Thoracic aorta (tissue), 2 donors: ENCODE data around the gene ARMCX5. TPM values are rescaled to one million over a fixed set of nuclear protein-coding genes. Genes with fewer than 3 reads are reported as not detected.

Experiments used
- ATAC-seq: fragments of 150-250 bp; one replicate; pipeline ENCODE4 v1.8.0; 2017; ENCODE audit warnings: low read depth; ENCODE audit not compliant: insufficient number of reproducible peaks, low FRiP score
- DNase-seq: peaks from one replicate; pipeline ENCODE4 v3.0.0-alpha.2; 2020; ENCODE audit warnings: low spot score
- H3K27ac ChIP-seq, 2 donors: fragments of 200-600 bp; sonication (generic); 1 replicate in 1 of 2; 2 replicates in 1 of 2; pipeline ENCODE4 v1.5.1; 2016; ENCODE audit warnings: mild to moderate bottlenecking in 2 of 2, moderate library complexity in 2 of 2
- H3K27me3 ChIP-seq: fragments of 200-600 bp; sonication (generic); replicated peaks from 2 replicates; pipeline ENCODE4 v1.6.0; 2016; ENCODE audit warnings: mild to moderate bottlenecking; ENCODE audit not compliant: insufficient read depth
- H3K36me3 ChIP-seq: fragments of 200-600 bp; sonication (generic); one replicate; pipeline ENCODE4 v1.5.1; 2016
- H3K4me1 ChIP-seq, 2 donors: fragments of 200-600 bp; sonication (generic); 1 replicate in 1 of 2; 2 replicates in 1 of 2; pipeline versions ENCODE4 v1.5.1 to v1.6.0; 2016; ENCODE audit warnings: low read depth in 2 of 2, mild to moderate bottlenecking in 1 of 2; ENCODE audit not compliant: control insufficient read depth in 1 of 2
- H3K4me3 ChIP-seq: fragments of 200-600 bp; sonication (generic); 2 replicates; pipeline ENCODE4 v1.5.1; 2016; ENCODE audit warnings: mild to moderate bottlenecking
- H3K9me3 ChIP-seq: fragments of 200-600 bp; sonication (generic); 2 replicates; pipeline ENCODE4 v1.5.1; 2016
- CTCF ChIP-seq: fragments of 200-600 bp; sonication (generic); IDR thresholded peaks from one replicate; pipeline ENCODE4 v1.5.1; 2019; ENCODE audit warnings: antibody characterized with exemption
- total RNA-seq, 2 donors: library from RNA; depleted of rRNA; stranded (reverse); fragments of >200 nt; gene quantifications; one replicate each; pipeline versions ENCODE4 v1.1.0 to v1.2.3, GENCODE V29; 2016

ARMCX5 gene
- total RNA-seq, 2 donors from 2014 or later, result 8.7 to 11.4 TPM

GRCh38 chrX:102627640-102628039 lies 28.3 kb downstream of the ARMCX5 start:
- H3K27ac ChIP-seq, result no peak overlapping the region

GRCh38 chrX:102637561-102637960 lies 38.2 kb downstream of the ARMCX5 start:
- Histone ChIP-seq H3K27me3 (no peaks in the 10 kb centered on the region), H3K36me3 (no peaks in the 10 kb centered on the region), H3K27ac (no peak overlapping the region), H3K4me1 (no peaks in the 10 kb centered on the region), H3K4me3 (no peak overlapping the region), H3K9me3 (no peaks in the 10 kb centered on the region)
- no peak for ATAC-seq
- TF ChIP-seq CTCF, result no peak
- DNase-seq, result no peak

More at GRCh38 chrX:102627640-102628039, 28.3 kb downstream of the ARMCX5 start:
- Histone ChIP-seq H3K27me3 (no peaks in the 10 kb centered on the region), H3K36me3 (no peaks in the 10 kb centered on the region), H3K4me1 (peaks cover 0 to 5% of the 10 kb centered on the region in 2 donors), H3K9me3 (no peaks in the 10 kb centered on the region), H3K4me3 (no peak overlapping the region)
- ATAC-seq, result no peak
- no peak for DNase-seq
- no peak for TF ChIP-seq CTCF

- Histone ChIP-seq H3K4me3 (peak overlapping the region; percentile 84), H3K4me1 (peaks cover 0 to 16% of the 10 kb centered on the region in 2 donors), H3K36me3 (no peaks in the 10 kb centered on the region), H3K9me3 (no peaks in the 10 kb centered on the region), H3K27ac (peak overlapping the region; percentile 68 to 69), H3K27me3 (no peaks in the 10 kb centered on the region)
- DNase-seq, result no peak
- TF ChIP-seq CTCF, result no peak
- no peak for ATAC-seq
These were observed 51.6 kb downstream of the ARMCX5 start for GRCh38 chrX:102650903-102651241.

- TF ChIP-seq CTCF, result no peak
- Histone ChIP-seq H3K27ac (peak within 1 kb of the TSS; percentile 68 to 69), H3K9me3 (no peaks in the 10 kb centered on the region), H3K4me3 (peak within 1 kb of the TSS; percentile 84), H3K27me3 (no peaks in the 10 kb centered on the region), H3K36me3 (no peaks in the 10 kb centered on the region), H3K4me1 (peaks cover 0 to 16% of the 10 kb centered on the region in 2 donors)
- ATAC-seq (no peak), DNase-seq (no peak)
These were observed 52.1 kb downstream of the ARMCX5 start, which contains the start of gene GPRASP1 for GRCh38 chrX:102651242-102652011. GPRASP1 (plus strand) TSS chrX:102651483; CDS start chrX:102653914, 2,431 bp downstream.

- Histone ChIP-seq H3K27ac (peak overlapping the region; percentile 68 to 69), H3K36me3 (no peaks in the 10 kb centered on the region), H3K4me3 (peak overlapping the region; percentile 84), H3K27me3 (no peaks in the 10 kb centered on the region), H3K9me3 (no peaks in the 10 kb centered on the region), H3K4me1 (peaks cover 0 to 16% of the 10 kb centered on the region in 2 donors)
- DNase-seq, result no peak
- peak; percentile 84 for ATAC-seq
- peak; percentile 58 for TF ChIP-seq CTCF
These were observed 52.8 kb downstream of the ARMCX5 start for GRCh38 chrX:102652031-102652688.

Other genes starting within 250 kb of the ARMCX5 start
- gene NXF2B, start 159.5 kb upstream of the ARMCX5 start, total RNA-seq, result not detected
- gene TCP11X2, start 127.7 kb upstream of the ARMCX5 start, total RNA-seq, result not detected
- 1 to 10 TPM in 1 of 2 donors, not detected in 1; 1.1 TPM for gene TMSB15A, start 82.8 kb upstream of the ARMCX5 start, total RNA-seq
- 10 to 100 TPM; 19.4 to 36.3 TPM for gene GPRASP1, start 52.0 kb downstream of the ARMCX5 start, total RNA-seq
- 1 to 10 TPM; 4.7 to 8.1 TPM for gene GPRASP2, start 112.9 kb downstream of the ARMCX5 start, total RNA-seq
- gene GPRASP3, start 121.2 kb downstream of the ARMCX5 start, total RNA-seq, result 1 to 10 TPM; 4.2 to 7.0 TPM